Gastrocnemius medialis (tissue), 4 donors: ENCODE results near the gene OGN. TPM values are rescaled to one million over a fixed set of nuclear protein-coding genes. Genes with fewer than 3 reads are reported as not detected.

ENCODE experiments used
- ATAC-seq, 2 donors: fragments of 150-250 bp; one replicate each; pipeline ENCODE4 v1.9.1; 2016
- DNase-seq, 2 donors: peaks; one replicate each; pipeline ENCODE4 v3.0.0-alpha.2; 2019
- H3K27ac ChIP-seq, 4 donors: fragments of 200-600 bp; sonication (generic); 1 replicate in 1 of 4; 2 replicates in 3 of 4; pipeline ENCODE4 v1.5.1; 2016 to 2018; ENCODE audit warnings: mild to moderate bottlenecking in 2 of 4, moderate library complexity in 1 of 4
- H3K27me3 ChIP-seq, 3 donors: fragments of 200-600 bp; sonication (generic) in 2 of 3; 1 replicate in 1 of 3; 2 replicates in 2 of 3; pipeline versions ENCODE4 v1.5.1 to v1.6.0; 2016 to 2019; ENCODE audit warnings: mild to moderate bottlenecking in 1 of 3, moderate library complexity in 1 of 3
- H3K36me3 ChIP-seq, 2 donors: fragments of 200-600 bp; sonication (generic) in 1 of 2; one replicate each; pipeline ENCODE4 v1.5.1; 2017 to 2018
- H3K4me1 ChIP-seq, 2 donors: fragments of 200-600 bp; sonication (generic) in 1 of 2; one replicate each; pipeline ENCODE4 v1.5.1; 2016 to 2017; ENCODE audit warnings: mild to moderate bottlenecking in 2 of 2
- H3K4me3 ChIP-seq, 4 donors: fragments of 200-600 bp; sonication (generic) in 3 of 4; 1 replicate in 1 of 4; 2 replicates in 3 of 4; pipeline ENCODE4 v1.5.1; 2016 to 2019; ENCODE audit warnings: mild to moderate bottlenecking in 2 of 4
- H3K9me3 ChIP-seq, 3 donors: fragments of 200-600 bp; sonication (generic) in 2 of 3; 1 replicate in 1 of 3; 2 replicates in 2 of 3; pipeline ENCODE4 v1.5.1; 2016 to 2019
- POLR2A ChIP-seq, 2 donors: fragments of 450-650 bp; IDR thresholded peaks; one replicate each; pipeline ENCODE4 v1.6.1; 2017; ENCODE audit warnings: antibody characterized with exemption in 2 of 2, mild to moderate bottlenecking in 2 of 2, moderate library complexity in 2 of 2
- in situ Hi-C, 4 donors: fragments of 200-750 bp; cut with MboI; loops; one replicate each; pipeline versions ENCODE4 v1.15.0 to v1.8.0; 2017; ENCODE audit warnings: low sequenced_read_pairs in 4 of 4
- intact Hi-C: fragments of 100-400 bp; cut with DNase I; formaldehyde crosslinking; loops from one replicate; pipeline ENCODE4 v1.15.1; 2023; ENCODE audit warnings: low total_unique reads
- total RNA-seq, 4 donors: library from RNA; depleted of rRNA; stranded (reverse); fragments of >200 nt; gene quantifications; one replicate each; pipeline versions ENCODE4 v1.1.0 to v1.2.3, GENCODE V29; 2016
- TF ChIP-seq, protein P1 (sequence below), 5 experiments: fragments of 450-650 bp in 3 of 5; fragments of 200-600 bp in 2 of 5; sonication (generic) in 2 of 5; IDR thresholded peaks in 4 of 5; conservative IDR thresholded peaks in 1 of 5; 1 replicate in 4 of 5; 2 replicates in 1 of 5; pipeline ENCODE4 v1.5.1; 2016 to 2019; ENCODE audit warnings: antibody characterized with exemption in 5 of 5, mild to moderate bottlenecking in 3 of 5, moderate library complexity in 3 of 5

The OGN gene
- total RNA-seq, 4 donors from 2014 or later, result 1.1 to 3.1 (median 1.7) TPM; not detected in 1

DNA sequence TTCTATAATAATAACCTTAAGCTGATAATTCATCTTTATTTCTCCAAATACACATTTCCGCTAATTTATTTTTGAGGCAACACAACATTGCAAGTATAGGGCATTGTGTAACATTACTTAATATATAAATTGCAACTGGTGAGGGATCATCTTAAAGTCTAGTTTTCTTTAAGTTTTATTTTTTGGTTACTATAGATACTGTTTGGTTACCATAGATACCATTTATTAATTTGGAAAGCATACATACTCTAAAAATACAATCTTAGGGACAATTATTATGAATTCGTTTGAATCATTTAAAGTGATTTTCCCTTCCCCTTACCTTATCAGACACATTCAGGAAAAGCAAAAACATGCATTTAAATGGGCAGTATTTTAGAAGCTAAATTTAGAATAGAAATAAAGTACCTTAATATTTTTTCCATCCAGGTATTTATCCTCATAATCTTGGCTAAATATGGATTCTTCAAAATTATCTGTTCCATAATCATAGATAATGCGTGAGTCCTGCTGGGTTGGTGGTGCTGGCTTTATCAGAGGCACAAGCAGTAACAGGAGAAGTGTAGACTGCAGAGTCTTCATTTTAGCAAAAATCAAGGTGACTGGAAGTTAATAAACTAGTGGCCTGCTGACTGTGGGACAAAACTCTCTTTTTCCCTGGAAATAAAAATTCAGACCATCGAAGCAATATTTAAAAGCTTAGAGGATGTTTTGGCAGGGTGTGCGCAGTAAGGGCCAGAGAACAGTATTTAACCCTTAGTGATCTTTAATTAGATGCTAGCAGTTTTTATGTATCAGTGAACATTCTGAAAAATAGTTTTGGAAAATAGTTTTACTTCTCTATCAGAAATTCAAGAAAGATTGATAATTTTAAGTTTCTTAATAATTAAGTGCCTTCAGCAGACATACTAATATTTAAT is 1.3 kb downstream of the OGN start:
- Histone ChIP-seq H3K27ac (no peak overlapping the region), H3K36me3 (no peaks in the 10 kb centered on the region), H3K27me3 (no peaks in the 10 kb centered on the region), H3K4me1 (peaks cover 0 to 7% of the 10 kb centered on the region in 2 donors), H3K9me3 (no peaks in the 10 kb centered on the region), H3K4me3 (no peak overlapping the region)
- in situ Hi-C loops (no loop called here), intact Hi-C loops (no loop called here)
- DNase-seq (no peak), ATAC-seq (no peak)
- TF ChIP-seq, protein P1, sequence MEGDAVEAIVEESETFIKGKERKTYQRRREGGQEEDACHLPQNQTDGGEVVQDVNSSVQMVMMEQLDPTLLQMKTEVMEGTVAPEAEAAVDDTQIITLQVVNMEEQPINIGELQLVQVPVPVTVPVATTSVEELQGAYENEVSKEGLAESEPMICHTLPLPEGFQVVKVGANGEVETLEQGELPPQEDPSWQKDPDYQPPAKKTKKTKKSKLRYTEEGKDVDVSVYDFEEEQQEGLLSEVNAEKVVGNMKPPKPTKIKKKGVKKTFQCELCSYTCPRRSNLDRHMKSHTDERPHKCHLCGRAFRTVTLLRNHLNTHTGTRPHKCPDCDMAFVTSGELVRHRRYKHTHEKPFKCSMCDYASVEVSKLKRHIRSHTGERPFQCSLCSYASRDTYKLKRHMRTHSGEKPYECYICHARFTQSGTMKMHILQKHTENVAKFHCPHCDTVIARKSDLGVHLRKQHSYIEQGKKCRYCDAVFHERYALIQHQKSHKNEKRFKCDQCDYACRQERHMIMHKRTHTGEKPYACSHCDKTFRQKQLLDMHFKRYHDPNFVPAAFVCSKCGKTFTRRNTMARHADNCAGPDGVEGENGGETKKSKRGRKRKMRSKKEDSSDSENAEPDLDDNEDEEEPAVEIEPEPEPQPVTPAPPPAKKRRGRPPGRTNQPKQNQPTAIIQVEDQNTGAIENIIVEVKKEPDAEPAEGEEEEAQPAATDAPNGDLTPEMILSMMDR (IDR thresholded peaks at IDR 0.05 in 4 of 5, conservative IDR thresholded peaks at IDR 0.05 in 1 of 5), result no peak
- no peak for TF ChIP-seq POLR2A (IDR thresholded peaks at IDR 0.05)

DNA sequence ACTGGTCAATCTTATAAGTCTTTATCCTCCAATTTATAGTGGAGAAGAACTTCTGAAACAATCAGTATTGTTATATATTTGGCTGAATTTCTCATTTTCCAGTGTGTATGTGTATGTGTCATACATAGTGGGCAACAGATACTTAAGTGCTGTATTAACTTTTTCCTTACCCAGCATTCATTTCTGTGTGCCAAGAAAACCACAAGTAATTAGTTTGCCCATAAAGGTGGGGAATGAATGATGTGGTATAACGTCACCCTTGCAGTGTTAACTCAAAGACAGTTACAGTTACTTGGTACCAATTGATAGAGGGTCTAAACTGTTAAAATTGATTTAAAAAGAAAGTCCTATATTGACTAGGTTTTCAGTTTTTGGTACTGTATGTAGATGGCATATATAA is 2.0 kb downstream of the OGN start:
- no peak for DNase-seq
- Histone ChIP-seq H3K27me3 (no peaks in the 10 kb centered on the region), H3K4me3 (no peak overlapping the region), H3K36me3 (no peaks in the 10 kb centered on the region), H3K9me3 (no peaks in the 10 kb centered on the region), H3K27ac (no peak overlapping the region), H3K4me1 (peaks cover 0 to 7% of the 10 kb centered on the region in 2 donors)
- in situ Hi-C loops, result no loop called here
- intact Hi-C loops, result no loop called here
- TF ChIP-seq, protein P1 (IDR thresholded peaks at IDR 0.05 in 4 of 5, conservative IDR thresholded peaks at IDR 0.05 in 1 of 5), result no peak
- TF ChIP-seq POLR2A (IDR thresholded peaks at IDR 0.05), result no peak
- no peak for ATAC-seq

DNA sequence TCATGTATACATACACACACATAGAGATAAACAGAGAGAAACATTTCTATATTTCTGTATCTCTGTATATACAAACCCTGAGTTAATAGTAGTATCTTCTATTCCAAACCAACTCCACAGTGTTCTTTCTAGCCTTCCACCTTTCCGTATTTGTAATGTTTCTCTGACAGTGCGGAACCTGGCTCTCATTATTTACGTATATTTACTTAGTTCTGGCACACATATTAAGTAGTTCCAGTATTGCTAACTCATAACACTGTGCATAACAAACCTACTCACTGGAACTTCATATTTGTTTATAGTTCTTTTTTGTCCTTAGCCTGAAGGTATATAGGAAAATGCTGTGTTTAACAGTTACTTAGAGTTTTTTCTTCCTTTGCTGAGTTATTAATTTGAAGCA is 6.5 kb downstream of the OGN start:
- no peak for DNase-seq
- no peak for ATAC-seq
- Histone ChIP-seq H3K27ac (no peak overlapping the region), H3K4me3 (no peak overlapping the region), H3K4me1 (peaks cover 0 to 14% of the 10 kb centered on the region in 2 donors), H3K36me3 (no peaks in the 10 kb centered on the region), H3K27me3 (no peaks in the 10 kb centered on the region), H3K9me3 (no peaks in the 10 kb centered on the region)
- in situ Hi-C loops (no loop called here), intact Hi-C loops (no loop called here)
- TF ChIP-seq POLR2A (IDR thresholded peaks at IDR 0.05), result no peak
- TF ChIP-seq, protein P1 (IDR thresholded peaks at IDR 0.05 in 4 of 5, conservative IDR thresholded peaks at IDR 0.05 in 1 of 5), result no peak

- no peak for ATAC-seq
- H3K4me3 ChIP-seq, result no peak overlapping the region
Measured at GRCh38 chr9:92395617-92396016, 8.8 kb downstream of the OGN start.

More at GRCh38 chr9:92395617-92396016, 8.8 kb downstream of the OGN start:
- Histone ChIP-seq H3K9me3 (no peaks in the 10 kb centered on the region), H3K27me3 (no peaks in the 10 kb centered on the region), H3K27ac (no peak overlapping the region), H3K4me1 (peaks cover 0 to 11% of the 10 kb centered on the region in 2 donors), H3K36me3 (no peaks in the 10 kb centered on the region)
- TF ChIP-seq POLR2A (IDR thresholded peaks at IDR 0.05), result no peak
- TF ChIP-seq, protein P1 (IDR thresholded peaks at IDR 0.05 in 4 of 5, conservative IDR thresholded peaks at IDR 0.05 in 1 of 5), result no peak
- no peak for DNase-seq
- intact Hi-C loops, result no loop called here
- in situ Hi-C loops, result no loop called here
